Neural cell (in vitro differentiated cells): Measurements from ENCODE around the gene ZNG1E.
"Not testable (repeated sequence)": the region's sequence is repeated elsewhere in the genome, so short reads cannot be mapped to it uniquely, and the experiment has no call there.

Source experiments
- EP300 ChIP-seq: fragments of 450-650 bp; conservative IDR thresholded peaks from 2 replicates; pipeline ENCODE4 v1.6.1; 2014; ENCODE audit warnings: antibody characterized with exemption, mild to moderate bottlenecking, moderate library complexity; ENCODE audit not compliant: poor library complexity, severe bottlenecking
- EZH2 ChIP-seq: fragments of 200-600, 300-800 bp; shearing (Covaris generic), sonication (generic); IDR thresholded peaks from 2 replicates; pipeline ENCODE4 v1.6.1; 2014; ENCODE audit warnings: antibody characterized with exemption, low read length, borderline replicate concordance, mild to moderate bottlenecking; ENCODE audit not compliant: insufficient read depth, poor library complexity, severe bottlenecking
- POLR2AphosphoS5 ChIP-seq: IDR thresholded peaks from 2 replicates; pipeline ENCODE4 v1.6.1; 2012
- RAD21 ChIP-seq: fragments of 450-650 bp; conservative IDR thresholded peaks from 2 replicates; pipeline ENCODE4 v1.6.1; 2014; ENCODE audit warnings: antibody characterized with exemption, mild to moderate bottlenecking, moderate library complexity
- TF ChIP-seq, protein P1 (sequence below): fragments of 450-650 bp; IDR thresholded peaks from 2 replicates; pipeline ENCODE4 v1.5.1; 2014; ENCODE audit warnings: antibody characterized with exemption, mild to moderate bottlenecking, moderate library complexity; ENCODE audit not compliant: poor library complexity, severe bottlenecking
- TF ChIP-seq, protein P2 (sequence below): IDR thresholded peaks from 2 replicates; pipeline ENCODE4 v1.6.1; 2012; ENCODE audit warnings: borderline replicate concordance

DNA sequence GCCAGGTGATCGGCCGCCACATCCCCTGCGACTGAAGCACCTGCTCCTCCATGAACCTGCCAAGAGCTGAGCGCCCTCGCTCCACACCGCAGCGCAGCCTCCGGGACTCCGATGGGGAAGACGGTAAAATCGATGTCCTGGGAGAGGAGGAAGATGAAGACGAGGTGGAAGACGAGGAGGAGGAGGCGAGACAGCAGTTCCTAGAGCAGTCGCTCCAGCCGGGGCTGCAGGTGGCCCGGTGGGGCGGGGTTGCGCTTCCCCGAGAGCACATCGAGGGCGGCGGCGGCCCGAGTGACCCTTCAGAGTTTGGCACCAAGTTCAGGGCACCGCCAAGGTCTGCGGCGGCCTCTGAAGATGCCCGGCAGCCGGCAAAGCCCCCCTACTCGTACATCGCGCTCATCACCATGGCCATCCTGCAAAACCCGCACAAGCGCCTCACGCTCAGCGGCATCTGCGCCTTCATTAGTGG lies 61.4 kb downstream of the ZNG1E start, which contains the start of gene FOXD4L4:
- TF ChIP-seq POLR2AphosphoS5, EZH2, RAD21, EP300: not testable (repeated sequence)
- TF ChIP-seq, protein P1, sequence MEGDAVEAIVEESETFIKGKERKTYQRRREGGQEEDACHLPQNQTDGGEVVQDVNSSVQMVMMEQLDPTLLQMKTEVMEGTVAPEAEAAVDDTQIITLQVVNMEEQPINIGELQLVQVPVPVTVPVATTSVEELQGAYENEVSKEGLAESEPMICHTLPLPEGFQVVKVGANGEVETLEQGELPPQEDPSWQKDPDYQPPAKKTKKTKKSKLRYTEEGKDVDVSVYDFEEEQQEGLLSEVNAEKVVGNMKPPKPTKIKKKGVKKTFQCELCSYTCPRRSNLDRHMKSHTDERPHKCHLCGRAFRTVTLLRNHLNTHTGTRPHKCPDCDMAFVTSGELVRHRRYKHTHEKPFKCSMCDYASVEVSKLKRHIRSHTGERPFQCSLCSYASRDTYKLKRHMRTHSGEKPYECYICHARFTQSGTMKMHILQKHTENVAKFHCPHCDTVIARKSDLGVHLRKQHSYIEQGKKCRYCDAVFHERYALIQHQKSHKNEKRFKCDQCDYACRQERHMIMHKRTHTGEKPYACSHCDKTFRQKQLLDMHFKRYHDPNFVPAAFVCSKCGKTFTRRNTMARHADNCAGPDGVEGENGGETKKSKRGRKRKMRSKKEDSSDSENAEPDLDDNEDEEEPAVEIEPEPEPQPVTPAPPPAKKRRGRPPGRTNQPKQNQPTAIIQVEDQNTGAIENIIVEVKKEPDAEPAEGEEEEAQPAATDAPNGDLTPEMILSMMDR: not testable (repeated sequence)
- TF ChIP-seq, protein P2, sequence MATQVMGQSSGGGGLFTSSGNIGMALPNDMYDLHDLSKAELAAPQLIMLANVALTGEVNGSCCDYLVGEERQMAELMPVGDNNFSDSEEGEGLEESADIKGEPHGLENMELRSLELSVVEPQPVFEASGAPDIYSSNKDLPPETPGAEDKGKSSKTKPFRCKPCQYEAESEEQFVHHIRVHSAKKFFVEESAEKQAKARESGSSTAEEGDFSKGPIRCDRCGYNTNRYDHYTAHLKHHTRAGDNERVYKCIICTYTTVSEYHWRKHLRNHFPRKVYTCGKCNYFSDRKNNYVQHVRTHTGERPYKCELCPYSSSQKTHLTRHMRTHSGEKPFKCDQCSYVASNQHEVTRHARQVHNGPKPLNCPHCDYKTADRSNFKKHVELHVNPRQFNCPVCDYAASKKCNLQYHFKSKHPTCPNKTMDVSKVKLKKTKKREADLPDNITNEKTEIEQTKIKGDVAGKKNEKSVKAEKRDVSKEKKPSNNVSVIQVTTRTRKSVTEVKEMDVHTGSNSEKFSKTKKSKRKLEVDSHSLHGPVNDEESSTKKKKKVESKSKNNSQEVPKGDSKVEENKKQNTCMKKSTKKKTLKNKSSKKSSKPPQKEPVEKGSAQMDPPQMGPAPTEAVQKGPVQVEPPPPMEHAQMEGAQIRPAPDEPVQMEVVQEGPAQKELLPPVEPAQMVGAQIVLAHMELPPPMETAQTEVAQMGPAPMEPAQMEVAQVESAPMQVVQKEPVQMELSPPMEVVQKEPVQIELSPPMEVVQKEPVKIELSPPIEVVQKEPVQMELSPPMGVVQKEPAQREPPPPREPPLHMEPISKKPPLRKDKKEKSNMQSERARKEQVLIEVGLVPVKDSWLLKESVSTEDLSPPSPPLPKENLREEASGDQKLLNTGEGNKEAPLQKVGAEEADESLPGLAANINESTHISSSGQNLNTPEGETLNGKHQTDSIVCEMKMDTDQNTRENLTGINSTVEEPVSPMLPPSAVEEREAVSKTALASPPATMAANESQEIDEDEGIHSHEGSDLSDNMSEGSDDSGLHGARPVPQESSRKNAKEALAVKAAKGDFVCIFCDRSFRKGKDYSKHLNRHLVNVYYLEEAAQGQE: not testable (repeated sequence)
